HT-29 (cell line): ENCODE results near the gene CARD14. TPM values are rescaled to one million over a fixed set of nuclear protein-coding genes. Genes with fewer than 3 reads are reported as not detected.
"Not testable (repeated sequence)": the region's sequence is repeated elsewhere in the genome, so short reads cannot be mapped to it uniquely, and the experiment has no call there.

Experiments
- DNase-seq: peaks from one replicate; pipeline ENCODE4 v3.0.0-alpha.2; 2015; ENCODE audit warnings: low spot score
- total RNA-seq: library from RNA; depleted of rRNA; stranded (reverse); fragments of >200 nt; shearing (Covaris generic); gene quantifications from 2 replicates; pipeline ENCODE4 v1.2.3, GENCODE V29; 2014

CARD14 gene
- total RNA-seq, 1 experiment from 2014 or later = 1.7 TPM

DNA sequence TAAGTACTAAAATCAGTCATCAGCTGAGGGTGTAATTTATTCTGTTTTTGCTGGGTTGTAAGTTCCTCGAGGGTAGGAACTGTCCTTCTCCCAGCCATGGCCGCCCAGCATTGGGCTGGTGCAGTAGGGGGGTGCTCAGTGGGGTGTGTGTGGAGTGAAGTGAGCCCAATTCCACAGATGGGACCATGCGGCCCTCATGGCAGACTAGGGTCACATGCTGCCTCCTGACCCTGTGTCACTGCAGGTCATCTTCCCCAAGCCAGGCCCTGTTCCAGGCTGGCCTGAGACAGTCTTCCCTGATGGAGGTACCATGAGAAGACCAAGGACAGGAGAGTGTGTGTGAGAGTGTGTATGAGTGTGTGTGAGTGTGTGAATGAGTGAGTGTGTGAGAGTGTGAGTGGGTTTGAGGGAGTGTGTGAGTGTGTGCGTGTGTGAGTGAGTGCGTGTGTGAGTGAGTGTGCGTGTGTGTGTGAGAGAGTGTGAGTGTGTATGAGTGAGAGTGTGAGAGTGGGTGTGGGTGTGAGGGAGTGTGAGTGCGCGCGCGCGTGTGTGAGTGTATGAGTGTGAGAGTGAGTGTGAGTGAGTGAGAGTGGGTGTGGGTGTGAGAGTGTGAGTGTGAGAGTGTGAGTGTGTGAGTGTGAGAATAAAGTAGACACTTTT, 54.1 kb downstream of the CARD14 start:
- DNase-seq = no peak

DNA sequence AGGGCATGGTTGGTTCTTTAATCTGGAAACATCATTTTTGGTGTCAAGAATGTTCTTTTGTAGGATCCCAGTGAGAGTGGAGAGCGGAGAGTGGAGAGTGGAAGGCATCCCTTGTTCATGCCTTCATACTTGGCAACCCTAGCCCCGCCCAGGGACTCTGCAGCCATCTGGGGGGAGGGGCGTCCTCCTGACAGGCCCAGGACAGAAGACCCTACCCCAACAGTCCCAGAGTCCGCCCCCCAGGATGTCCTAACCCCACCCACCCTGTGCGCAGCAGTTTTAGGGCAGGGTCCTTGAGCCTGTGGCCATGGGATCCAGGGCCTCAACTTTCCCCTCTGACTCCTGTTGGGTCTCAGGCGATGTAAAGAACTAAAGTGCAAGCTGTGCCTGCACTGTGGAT, 54.9 kb downstream of the CARD14 start:
- no peak for DNase-seq

DNA sequence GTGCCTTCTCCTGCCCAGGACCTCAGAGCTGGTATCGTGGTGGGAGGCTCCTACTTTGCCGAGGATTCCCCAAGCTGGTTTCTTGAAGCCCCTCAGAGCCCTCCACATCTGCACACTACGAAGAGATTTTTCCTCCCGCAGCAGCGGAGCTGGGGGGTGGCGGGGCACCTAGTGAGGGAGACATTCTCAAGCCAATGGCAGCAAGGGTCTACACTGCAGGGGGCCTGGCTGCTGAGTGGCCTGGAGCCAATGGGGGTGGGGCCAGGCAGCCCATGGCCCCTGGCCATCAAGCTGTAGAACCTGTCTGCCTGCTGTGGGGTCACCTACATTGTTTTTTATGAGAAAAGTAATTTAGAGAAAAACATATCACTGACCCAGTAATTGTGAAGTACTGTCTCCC, 55.4 kb downstream of the CARD14 start:
- no peak for DNase-seq

DNA sequence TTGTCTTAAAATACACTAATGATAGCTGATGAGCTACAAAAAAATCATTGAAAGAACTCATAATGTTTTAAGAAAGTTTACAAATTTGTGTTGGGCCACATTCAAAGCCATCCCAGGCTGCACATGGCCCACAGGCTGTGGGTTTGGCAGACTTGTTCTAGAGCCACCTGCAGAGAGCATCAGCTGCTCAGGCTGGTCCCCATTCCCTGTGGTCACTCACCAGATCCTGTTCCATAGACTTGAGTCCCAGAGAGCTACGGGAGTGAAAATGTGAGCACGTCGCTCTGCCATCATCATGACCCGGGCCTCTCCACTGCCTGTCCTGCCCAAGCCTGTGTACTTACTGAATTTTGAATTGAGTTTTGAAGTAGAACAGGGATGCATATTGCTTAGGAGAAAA, 57.3 kb downstream of the CARD14 start:
- DNase-seq = no peak

DNA sequence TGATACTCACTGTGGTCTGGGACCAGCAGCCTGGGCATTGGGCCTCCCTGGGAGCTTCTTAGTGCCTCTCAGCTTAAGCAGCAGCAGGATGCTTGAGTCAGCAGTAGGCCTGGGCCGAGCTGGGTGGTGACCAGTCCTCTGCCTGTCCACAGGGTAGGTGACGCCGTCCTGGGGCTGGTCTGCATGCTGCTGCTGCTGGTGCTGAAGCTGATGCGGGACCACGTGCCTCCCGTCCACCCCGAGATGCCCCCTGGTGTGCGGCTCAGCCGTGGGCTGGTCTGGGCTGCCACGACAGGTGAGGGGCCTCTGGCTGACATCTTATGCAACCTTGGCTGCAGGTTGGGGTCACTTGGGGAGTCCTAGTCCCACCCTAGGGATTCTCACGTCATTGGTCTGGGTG, 57.8 kb downstream of the CARD14 start:
- DNase-seq = no peak

DNA sequence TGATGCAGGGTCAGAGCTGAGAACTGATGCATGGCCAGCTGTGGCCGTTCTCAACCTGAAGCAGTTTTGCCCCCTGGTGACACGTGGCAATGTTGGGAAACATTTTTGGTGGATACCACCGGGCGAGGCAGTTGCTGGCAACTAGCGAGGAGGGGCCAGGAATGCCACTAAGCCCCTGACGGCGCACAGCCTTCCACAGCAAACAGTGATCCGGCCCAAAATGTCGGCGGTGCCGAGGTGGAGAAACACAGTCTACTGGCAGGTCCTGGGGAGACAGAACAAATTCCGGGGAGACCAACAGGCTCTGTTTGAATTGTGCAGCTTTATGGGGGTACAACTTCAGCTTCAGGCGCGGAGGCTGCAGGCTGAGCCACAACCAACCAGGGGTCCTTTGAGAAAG, 58.6 kb downstream of the CARD14 start:
- DNase-seq = no peak

DNA sequence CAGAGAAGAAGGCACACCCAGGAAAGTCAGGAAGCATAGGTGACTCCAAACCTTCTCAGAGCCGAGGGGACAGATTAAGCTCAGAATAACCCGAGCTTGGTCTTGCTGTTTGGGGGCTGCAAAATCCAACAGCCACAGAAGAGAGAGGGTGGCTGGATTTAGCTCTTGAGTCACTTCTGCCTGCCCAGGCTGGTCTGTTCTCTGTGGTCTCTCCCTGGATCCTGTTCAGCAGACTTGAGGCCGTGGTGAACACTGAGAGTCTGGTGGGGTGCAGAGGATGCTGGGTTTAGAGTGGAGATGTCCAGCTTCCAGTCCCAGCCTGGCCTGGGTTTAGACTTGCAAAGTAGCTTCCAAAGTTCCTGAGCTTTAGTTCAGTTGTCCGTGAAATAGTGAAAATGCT, 59.2 kb downstream of the CARD14 start:
- no peak for DNase-seq

DNA sequence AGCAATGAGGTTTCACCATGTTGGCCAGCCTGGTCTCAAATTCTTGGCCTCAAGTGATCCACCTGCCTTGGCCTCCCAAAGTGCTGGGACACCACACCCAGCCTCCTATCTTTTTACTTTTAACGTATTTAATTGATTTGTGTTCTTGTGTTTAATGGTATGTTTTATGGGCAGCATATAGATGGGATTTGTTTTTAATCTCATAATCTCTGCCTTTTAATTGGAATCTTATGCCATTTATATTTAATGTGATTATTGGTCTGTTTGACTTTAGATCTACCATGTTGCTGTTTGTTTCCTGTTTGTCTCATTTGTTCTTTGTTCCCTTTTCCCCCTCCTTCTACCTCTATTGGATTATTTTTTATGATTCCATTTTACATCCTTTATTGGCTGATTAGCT, 62.6 kb downstream of the CARD14 start:
- no peak for DNase-seq

DNA sequence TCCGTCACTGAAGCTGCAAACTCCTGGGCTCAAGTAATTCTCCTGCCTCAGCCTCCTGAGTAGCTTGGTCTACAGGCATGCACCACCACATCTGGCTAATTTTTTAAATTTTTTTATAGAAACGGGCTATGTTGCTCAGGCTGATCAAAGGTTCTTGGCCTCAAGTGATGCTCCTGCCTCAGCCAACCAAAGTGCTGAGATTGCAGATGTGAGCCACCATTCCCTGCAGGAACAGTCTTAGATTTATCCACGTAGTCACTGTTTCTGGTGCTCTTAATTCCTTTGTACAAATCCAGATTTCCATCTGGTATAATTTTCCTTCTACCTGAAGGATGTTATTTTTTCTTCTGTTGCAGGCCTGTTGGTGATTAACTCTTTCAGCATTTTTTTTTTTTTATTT, 63.4 kb downstream of the CARD14 start:
- no peak for DNase-seq

DNA sequence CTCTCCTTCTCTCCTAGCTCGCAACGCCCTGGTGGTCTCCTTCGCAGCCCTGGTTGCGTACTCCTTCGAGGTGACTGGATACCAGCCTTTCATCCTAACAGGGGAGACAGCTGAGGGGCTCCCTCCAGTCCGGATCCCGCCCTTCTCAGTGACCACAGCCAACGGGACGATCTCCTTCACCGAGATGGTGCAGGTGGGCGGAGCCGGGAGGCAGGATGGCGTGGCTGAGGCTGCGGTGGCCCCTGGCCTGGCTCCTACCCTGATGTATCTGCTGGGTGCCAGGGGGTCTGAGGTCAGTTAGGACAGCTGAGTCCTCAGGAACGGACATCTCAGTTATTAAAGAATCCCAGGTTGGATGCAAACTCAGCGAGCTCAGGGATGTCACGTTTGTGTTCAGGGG, 67.1 kb downstream of the CARD14 start:
- DNase-seq = no peak

DNA sequence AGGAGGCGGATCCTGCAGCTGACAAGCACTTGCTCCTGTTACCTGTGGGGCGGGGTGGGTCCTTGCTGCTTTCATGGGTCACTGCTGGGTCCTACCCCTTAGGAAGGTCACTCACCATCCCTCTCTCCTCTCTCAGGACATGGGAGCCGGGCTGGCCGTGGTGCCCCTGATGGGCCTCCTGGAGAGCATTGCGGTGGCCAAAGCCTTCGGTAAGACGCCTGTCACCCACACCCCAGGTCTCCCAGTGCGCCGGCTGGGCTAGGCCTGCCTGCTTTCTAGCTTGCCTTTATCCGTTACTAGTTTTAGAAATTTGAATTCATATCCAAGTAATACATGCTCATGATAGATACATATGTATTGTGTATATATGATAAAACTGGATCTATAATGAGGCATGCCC, 67.6 kb downstream of the CARD14 start:
- no peak for DNase-seq

DNA sequence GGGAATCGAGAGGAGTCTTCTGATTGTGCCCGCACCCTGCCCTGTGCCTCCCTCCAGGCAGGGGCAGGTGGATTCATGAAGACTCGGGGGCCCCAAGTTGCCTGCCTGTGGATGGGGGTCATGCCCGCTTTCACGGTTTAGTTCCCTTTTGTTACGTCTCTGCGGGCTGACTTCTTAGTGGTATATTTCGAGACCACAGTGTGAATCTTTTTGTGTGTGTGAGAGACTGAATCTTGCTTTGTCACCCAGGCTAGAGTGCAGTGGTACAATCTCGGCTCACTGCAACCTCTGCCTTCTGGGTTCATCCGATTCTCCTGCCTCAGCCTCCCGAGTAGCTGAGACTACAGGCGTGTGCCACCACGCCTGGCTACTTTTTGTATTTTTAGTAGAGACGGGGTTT, 72.7 kb downstream of the CARD14 start:
- DNase-seq = no peak

DNA sequence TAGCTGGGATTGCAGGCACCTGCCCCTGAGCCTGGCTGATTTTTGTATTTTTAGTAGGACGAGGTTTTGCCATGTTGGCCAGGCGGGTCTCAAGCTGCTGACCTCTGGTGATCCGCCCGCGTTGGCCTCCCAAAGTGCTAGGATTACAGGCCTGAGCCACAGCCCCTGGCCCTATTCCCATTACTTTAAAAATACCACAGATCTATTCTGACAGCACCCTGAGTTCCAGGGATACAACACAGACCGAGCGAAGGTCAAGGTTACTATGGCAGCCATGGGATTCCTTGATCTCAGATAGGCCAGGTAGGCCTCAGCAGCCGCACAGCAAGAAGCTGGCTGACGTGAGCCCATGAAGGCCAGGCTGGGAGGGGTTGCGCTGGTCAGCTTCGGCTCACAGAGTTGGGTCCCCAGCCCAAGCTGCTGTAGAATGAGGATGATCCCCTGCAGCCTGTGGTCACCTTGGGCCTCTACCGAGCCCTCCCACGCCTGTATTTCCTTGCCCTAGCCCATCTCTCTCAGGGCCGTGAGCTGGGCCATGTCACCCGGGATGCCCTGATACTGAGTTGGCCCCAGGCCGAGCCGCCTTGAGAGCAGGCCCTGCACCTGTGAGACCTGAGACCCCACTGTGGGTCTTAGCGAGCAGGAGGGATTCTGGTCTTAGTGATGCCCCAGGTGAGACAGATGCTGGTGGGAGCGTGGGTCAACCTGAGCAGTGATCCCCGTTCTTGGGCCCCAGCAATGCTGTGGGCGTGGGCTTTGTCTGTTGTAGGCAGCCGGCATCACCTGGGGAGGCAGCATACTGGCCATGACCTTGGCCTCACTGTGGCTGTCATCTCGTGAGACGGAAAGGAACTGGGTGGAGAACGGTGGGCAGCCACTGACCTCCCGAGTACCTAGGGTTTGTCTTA, 74.0 kb downstream of the CARD14 start:
- DNase-seq = no peak

DNA sequence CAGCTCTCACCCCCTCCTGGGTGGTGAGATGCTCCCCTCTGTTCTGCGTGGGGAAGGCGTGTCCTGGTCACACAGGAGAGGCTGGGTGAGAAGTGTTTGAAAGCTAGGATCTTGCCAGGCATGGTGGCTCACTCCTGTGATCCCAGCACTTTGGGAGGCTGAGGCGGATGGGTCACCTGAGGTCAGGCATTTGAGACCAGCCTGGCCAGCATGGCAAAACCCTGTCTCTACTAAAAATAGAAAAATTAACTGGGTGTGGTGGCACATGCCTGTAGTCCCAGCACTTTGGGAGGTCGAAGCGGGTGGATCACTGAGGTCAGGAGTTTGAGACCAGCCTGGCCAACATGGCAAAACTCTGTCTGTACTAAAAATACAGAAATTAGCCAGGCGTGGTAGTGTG, 74.6 kb downstream of the CARD14 start:
- not testable (repeated sequence) for DNase-seq

DNA sequence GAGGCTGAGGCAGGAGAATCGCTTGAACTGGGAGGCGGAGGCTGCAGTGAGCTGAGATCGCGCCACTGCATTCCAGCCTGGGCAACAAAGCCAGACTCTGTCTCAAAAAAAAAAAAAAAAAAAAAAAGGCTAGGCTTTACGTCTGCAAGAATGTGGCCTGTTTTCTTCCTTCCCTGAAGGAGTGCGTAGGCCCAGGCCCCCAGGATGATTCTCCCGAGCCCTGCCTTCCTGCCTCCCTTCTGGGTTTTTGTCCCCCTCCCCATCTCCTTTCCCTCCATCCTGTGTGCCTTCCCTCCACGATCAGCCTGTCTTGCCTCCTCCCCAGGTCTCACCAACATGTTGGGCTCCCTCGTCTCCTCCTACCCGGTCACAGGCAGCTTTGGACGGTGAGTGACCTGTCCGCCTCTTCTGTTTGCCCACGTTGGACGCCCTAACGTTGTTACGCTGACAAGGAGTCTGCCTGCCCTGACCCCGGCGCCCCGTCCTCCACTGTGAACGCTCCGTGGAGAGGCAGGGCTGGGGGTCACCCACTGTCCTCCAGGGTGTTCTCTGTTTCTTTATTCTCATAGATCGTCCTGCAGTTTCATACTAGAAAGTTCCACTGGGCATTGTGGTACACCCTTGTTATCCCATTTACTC, 75.2 kb downstream of the CARD14 start:
- no peak for DNase-seq

DNA sequence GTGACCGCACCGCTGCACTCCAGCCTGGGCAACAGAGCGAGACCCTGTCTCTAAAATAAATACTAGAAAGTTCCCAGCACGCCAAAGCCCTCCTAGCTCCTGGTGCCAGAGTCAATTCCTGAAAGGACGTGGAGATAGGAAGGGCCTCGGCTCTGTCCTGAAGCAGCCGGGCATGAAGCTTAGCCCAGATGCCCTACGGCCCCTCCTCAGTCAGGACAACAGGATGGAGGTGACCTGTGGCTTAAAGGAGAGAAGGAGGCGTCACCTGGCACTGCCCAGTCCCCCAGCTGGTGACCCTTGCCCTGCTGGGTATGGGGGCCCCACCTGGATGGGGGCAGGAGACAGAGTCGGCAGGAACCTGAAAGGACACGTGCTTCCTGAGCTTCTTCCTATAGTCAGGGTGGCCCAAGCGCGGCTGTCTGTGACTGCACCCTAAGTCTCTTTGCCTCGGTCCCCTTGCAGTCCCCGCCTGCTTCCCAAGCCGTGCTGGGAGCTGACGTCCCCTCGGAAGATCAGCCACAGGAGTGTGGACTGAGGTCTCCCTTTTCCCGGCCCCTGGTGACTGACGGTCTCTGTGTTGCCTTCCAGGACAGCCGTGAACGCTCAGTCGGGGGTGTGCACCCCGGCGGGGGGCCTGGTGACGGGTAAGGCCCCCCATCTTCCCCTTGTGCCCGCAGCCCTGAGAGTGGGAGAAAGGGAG, 75.9 kb downstream of the CARD14 start:
- no peak for DNase-seq

DNA sequence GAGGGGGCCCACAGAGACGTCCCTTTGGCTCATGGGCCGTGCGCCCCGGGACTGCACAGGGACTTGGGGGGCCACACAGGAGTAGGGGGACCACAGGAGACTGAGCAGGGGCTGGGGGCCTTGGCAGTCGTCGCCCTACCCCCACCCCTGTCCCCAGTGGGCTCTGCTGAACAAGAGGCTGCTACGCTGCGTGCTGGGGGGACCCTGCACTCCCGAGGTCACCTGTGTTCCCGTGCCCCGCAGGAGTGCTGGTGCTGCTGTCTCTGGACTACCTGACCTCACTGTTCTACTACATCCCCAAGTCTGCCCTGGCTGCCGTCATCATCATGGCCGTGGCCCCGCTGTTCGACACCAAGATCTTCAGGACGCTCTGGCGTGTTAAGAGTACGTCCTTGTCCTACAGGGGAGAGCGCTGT, 76.4 kb downstream of the CARD14 start:
- no peak for DNase-seq

DNA sequence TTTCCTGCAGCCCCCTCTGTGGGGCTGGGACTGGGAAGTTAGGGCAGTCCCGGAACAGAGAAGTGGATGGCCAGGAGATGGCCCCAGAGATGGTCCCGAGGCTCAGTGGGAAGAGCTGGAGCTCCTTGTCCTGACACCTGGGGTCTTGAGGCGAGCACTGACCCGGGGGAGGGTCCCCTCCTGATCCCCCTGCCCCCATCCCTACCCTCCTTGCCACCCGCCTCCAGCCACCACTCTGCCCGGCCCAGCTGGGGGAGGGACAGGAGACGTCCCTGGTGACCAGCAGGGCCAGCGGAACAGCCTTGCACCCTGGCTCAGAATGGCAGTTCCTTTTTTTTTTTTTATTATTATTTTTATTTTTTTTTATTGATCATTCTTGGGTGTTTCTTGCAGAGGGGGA, 76.9 kb downstream of the CARD14 start:
- DNase-seq = no peak

DNA sequence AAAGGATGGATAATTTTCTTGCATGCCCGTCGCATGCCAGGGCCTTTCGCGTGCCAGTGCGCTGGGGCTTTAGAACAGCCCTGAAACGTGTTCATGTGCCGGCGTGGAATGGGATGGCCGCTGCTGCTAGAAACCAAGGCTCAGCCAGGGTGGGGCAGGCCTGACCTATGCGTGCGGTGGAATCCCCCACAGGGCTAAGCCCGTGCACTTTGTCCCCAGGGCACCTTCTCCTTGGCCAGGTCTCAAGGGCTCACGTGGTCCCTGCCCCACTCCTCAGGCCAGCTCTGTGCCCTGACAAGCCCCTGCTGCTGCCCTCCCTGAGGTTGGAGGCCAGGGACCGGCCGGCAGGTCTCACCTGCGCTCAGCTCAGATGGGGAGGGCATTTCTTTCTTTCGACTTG, 77.7 kb downstream of the CARD14 start:
- no peak for DNase-seq

DNA sequence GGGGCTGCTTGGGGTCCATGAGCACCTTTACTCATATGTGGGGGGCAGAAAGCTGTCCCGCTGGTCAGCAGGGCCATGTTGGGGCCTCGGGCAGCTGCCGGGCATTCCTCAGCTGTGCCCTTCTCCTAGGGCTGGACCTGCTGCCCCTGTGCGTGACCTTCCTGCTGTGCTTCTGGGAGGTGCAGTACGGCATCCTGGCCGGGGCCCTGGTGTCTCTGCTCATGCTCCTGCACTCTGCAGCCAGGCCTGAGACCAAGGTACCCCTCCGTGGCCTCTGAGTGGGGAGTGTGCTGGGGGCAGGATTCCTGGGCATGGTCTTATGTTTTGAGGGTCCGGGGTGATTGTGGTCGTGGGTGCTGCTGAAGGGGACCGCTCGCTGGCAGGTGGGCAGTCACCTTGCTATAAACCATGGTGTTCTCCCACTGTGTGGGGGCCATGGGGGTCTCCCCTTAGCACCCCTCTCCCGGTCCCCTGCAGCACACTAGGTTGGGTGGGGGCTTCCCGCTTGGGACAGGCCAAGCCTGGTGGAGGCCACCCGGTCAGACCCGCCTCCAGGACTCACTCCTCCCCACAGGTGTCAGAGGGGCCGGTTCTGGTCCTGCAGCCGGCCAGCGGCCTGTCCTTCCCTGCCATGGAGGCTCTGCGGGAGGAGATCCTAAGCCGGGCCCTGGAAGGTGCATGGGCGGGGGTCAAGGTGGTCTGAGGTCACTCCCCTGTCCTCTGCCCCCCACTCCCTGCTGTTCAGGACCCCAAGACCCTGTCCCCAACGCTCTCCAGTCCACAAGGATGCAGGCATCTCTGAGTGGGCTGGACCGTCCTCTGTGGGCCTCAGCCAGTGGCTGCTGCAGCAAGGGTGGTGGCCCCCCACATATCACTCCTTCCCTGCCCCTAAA, 78.4 kb downstream of the CARD14 start:
- no peak for DNase-seq
